HL-60 (cell line): ENCODE results near the gene HAUS1.

Experiments used
- CTCF ChIP-seq: IDR thresholded peaks from one replicate; pipeline ENCODE4 v1.5.1; 2011; ENCODE audit warnings: low read length, control low read depth, inconsistent platforms; ENCODE audit not compliant: insufficient read depth
- GABPA ChIP-seq: IDR thresholded peaks from 2 replicates; pipeline ENCODE4 v1.6.1; 2012; ENCODE audit warnings: low read depth
- POLR2AphosphoS5 ChIP-seq: IDR thresholded peaks from 2 replicates; pipeline ENCODE4 v1.6.1; 2012; ENCODE audit warnings: low read depth
- REST ChIP-seq: IDR thresholded peaks from 2 replicates; pipeline ENCODE4 v1.6.1; 2012; ENCODE audit warnings: low read depth; ENCODE audit not compliant: insufficient replicate concordance

GRCh38 chr18:46060359-46060841 lies 43.8 kb upstream of the HAUS1 start:
- TF ChIP-seq CTCF: no peak
- no peak for TF ChIP-seq POLR2AphosphoS5
- no peak for TF ChIP-seq GABPA
- no peak for TF ChIP-seq REST
